Progenitor cell of endocrine pancreas (in vitro differentiated cells): Measurements from ENCODE around the gene NCAN. TPM values are rescaled to one million over a fixed set of nuclear protein-coding genes. Genes with fewer than 3 reads are reported as not detected.

ENCODE experiments used
- DNase-seq: peaks from one replicate; pipeline ENCODE4 v3.0.0; 2021; ENCODE audit warnings: low spot score; ENCODE audit not compliant: unreplicated experiment
- H3K27ac Mint-ChIP-seq: 2 replicates; pipeline ENCODE4 v1.8.0; 2021; ENCODE audit warnings: mild to moderate bottlenecking, moderate library complexity, mixed read lengths
- H3K27me3 Mint-ChIP-seq: 2 replicates; pipeline ENCODE4 v1.8.0; 2021; ENCODE audit warnings: mixed read lengths
- H3K36me3 Mint-ChIP-seq: 2 replicates; pipeline ENCODE4 v1.8.0; 2022; ENCODE audit warnings: mixed read lengths; ENCODE audit not compliant: insufficient read depth
- H3K4me1 Mint-ChIP-seq: 2 replicates; pipeline ENCODE4 v1.8.0; 2021; ENCODE audit warnings: low read depth, mixed read lengths
- H3K4me3 Mint-ChIP-seq: 2 replicates; pipeline ENCODE4 v1.8.0; 2021; ENCODE audit warnings: low read depth, mild to moderate bottlenecking, moderate library complexity, mixed read lengths
- H3K9me3 Mint-ChIP-seq: 2 replicates; pipeline ENCODE4 v1.8.0; 2021; ENCODE audit warnings: low read depth, mixed read lengths
- total RNA-seq: library from RNA; stranded (reverse); gene quantifications from 2 replicates; pipeline ENCODE4 v1.2.1, GENCODE V29; 2021
- TF ChIP-seq, protein P1 (sequence below): fragments of 200-600 bp; sonication (generic); IDR thresholded peaks from one replicate; pipeline ENCODE4 v1.5.0; 2021; ENCODE audit warnings: antibody characterized with exemption, mild to moderate bottlenecking; ENCODE audit not compliant: unreplicated experiment

NCAN gene
- total RNA-seq, 1 donor from 2014 or later, result 0.17 TPM

DNA sequence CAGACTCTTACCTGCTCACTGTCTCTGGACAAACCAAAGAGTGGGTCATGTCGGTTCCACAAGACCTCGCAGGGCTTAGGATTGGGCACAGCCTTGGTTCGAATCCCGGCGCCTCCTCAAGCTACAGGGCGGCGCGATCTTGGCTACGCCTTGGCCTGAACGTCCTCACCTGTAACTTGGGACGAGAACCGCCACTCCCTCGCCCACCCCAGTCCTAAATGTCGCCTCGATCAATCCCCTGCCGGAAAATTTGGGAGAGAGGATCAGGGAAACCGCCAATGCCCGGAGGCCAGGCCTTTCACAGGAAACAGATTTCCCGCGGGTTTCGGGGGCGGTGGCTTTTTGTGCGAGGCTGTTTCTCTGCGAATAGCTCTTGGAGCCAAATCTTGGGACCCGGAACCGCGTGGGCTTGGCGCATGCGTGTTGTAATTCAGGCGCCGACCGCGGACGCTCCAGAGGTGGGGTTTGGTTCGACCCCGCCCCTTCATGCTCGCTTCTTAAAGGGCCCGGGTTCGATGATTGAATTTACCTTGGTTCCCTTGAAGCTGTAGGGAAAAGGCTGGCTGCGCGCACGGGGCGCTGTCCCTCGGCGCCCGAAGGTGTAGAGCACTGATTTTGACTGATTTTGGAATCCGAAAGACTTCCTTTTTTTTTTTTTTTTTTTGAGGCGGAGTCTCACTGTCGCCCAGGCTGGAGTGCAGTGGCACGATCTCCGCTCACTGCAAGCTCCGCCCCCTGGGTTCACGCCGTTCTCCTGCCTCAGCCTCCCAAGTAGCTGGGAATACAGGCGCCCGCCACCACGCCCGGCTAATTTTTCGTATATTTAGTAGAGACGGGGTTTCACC is 8.5 kb upstream of the NCAN start, which contains the start of gene NR2C2AP:
Gene NR2C2AP (minus strand): TSS at position 403 of the 845 bp plus-strand sequence. CDS start 354 bp downstream, at position 49.
- H3K27me3 Mint-ChIP-seq, result peaks cover 31% of the 10 kb centered on the region
- peak; percentile 61 for DNase-seq
- H3K36me3 Mint-ChIP-seq, result peaks cover 4% of the 10 kb centered on the region
- TF ChIP-seq, protein P1, sequence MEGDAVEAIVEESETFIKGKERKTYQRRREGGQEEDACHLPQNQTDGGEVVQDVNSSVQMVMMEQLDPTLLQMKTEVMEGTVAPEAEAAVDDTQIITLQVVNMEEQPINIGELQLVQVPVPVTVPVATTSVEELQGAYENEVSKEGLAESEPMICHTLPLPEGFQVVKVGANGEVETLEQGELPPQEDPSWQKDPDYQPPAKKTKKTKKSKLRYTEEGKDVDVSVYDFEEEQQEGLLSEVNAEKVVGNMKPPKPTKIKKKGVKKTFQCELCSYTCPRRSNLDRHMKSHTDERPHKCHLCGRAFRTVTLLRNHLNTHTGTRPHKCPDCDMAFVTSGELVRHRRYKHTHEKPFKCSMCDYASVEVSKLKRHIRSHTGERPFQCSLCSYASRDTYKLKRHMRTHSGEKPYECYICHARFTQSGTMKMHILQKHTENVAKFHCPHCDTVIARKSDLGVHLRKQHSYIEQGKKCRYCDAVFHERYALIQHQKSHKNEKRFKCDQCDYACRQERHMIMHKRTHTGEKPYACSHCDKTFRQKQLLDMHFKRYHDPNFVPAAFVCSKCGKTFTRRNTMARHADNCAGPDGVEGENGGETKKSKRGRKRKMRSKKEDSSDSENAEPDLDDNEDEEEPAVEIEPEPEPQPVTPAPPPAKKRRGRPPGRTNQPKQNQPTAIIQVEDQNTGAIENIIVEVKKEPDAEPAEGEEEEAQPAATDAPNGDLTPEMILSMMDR, result no peak
- no peaks in the 10 kb centered on the region for H3K9me3 Mint-ChIP-seq
- peak within 1 kb of the TSS; percentile 80 for H3K27ac Mint-ChIP-seq
- H3K4me3 Mint-ChIP-seq, result peak within 1 kb of the TSS; percentile 83
- H3K4me1 Mint-ChIP-seq, result peaks cover 6% of the 10 kb centered on the region

DNA sequence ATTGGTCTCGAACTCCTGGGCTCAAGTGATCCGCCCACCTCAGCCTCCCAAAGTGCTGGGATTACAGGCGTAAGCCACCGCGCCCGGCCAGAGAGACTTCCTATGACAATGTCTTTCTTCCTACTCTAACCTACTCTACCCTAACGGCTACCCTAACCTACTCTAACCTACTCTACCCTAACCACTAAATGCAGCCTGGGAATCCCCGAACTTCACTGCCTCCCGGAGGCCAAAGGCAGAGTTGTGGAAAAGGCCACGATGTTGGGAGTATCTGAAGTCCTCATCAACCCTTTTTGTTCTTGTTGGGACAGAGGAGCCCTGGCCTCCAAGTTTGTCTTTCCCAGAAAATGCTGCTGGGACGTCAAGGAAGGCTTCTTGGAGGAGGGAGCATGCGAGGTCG is 7.6 kb upstream of the NCAN start:
- no peaks in the 10 kb centered on the region for H3K9me3 Mint-ChIP-seq
- H3K27ac Mint-ChIP-seq, result peak overlapping the region; percentile 80
- peaks cover 33% of the 10 kb centered on the region for H3K27me3 Mint-ChIP-seq
- TF ChIP-seq, protein P1, result no peak
- no peak for DNase-seq
- peak overlapping the region; percentile 83 for H3K4me3 Mint-ChIP-seq
- H3K36me3 Mint-ChIP-seq, result peaks cover 2% of the 10 kb centered on the region
- H3K4me1 Mint-ChIP-seq, result peaks cover 6% of the 10 kb centered on the region

DNA sequence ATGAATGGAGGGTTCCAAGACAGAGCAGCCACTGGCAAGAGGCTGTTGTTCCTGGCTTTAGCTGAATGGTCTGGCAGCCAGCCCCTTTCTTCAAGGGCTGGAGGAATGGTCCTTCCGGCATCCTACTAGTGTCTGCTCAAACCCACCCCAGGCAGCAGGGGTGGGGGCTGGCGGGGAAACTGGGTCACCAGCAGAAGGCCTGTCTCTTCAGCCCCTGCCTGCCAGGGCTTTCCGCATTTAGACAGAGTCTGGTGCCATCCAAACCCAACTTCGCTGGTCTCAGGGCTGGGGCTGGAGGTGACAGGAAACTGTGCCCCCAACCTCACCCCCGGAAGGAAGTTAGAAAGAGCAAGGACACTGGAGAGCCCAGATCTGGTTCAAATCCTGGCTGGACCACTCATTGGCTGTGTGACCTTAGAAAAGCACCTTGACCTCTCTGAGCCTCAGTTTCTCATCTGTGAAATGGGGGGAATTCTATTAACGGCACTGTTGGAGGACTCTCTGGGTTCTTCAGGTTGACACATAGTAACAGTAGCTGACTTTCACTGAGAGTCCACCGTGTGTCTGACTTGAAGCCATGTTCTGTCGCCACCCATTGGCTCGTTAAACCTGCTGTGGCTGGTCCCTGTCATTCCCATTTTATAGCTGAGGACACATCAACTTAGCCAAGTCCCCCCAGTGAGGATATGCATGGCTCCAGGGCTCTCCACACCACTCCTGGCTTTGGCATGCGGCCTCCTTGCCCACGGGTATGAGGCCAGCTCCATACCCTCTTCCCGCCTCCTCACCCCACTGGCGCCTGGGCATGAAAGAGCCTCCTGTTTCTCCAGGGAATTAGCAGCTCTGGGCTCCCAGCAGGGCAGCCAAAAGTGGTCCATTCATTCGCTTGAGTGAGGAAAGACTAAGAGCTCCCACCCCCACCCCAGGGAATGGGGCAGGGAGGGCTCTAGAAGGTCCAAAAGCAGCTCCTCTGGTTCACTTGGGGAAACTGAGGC is 6.0 kb upstream of the NCAN start:
- Mint-ChIP-seq H3K27ac (no peak overlapping the region), H3K36me3 (no peaks in the 10 kb centered on the region), H3K27me3 (peaks cover 46% of the 10 kb centered on the region), H3K9me3 (no peaks in the 10 kb centered on the region), H3K4me3 (no peak overlapping the region), H3K4me1 (peaks cover 6% of the 10 kb centered on the region)
- TF ChIP-seq, protein P1, result no peak
- no peak for DNase-seq

DNA sequence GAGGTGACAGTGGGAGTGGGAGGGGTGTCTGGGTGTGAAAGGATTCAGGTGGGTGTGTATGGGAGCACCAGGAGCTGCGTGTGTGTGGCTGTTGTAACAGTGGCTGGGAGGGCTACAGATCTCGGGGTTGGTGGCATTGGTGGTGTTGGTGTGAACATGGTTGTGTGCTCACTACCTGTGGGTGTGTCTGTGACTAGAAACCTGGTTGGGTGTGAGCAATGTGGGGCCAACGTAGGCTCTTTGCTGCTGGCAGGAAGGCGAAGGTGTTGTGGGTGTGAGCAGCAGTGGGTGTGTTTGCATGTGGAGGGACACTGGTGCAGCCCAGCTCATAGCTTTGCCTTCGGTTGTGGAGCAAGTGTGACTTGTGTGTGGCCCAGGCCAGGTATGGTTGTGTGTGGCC is 4.8 kb upstream of the NCAN start:
- no peak for DNase-seq
- TF ChIP-seq, protein P1, result no peak
- H3K27me3 Mint-ChIP-seq, result peaks cover 56% of the 10 kb centered on the region
- H3K4me3 Mint-ChIP-seq, result no peak overlapping the region
- no peak overlapping the region for H3K27ac Mint-ChIP-seq
- no peaks in the 10 kb centered on the region for H3K9me3 Mint-ChIP-seq
- peaks cover 6% of the 10 kb centered on the region for H3K4me1 Mint-ChIP-seq
- no peaks in the 10 kb centered on the region for H3K36me3 Mint-ChIP-seq
